ENCODE measurements around the gene VGF. TPM values are rescaled to one million over a fixed set of nuclear protein-coding genes. Genes with fewer than 3 reads are reported as not detected.

VGF gene
- total and polyA plus RNA-seq, 2 donors (not counting 3 experiments of a cell fraction or from before 2014, with no cell fraction given) = 0.03 TPM; not detected in 1

GRCh38 chr7:101114492-101114891 lies 50.9 kb downstream of the VGF start:
- ChIA-PET POLR2A (interaction anchor here (4.6 to 8.8 kb wide), 2 partner anchors 8 to 14 kb away, joined by 49 to 132 read pairs; partner anchors contain the start of gene SERPINE1), CTCF (interaction anchor here (1.2 to 3.7 kb wide), 2 partner anchors 8 to 20 kb away, joined by 3 to 25 read pairs; no protein-coding TSS in a partner anchor)
- Histone ChIP-seq H3K27ac (ENCODE audit: insufficient read depth, low read depth, low read length) (peak overlapping the region; percentile 65), H2AFZ (ENCODE audit: low read depth, low read length) (no peak overlapping the region), H4K20me1 (replicated peaks; ENCODE audit: control insufficient read depth, extremely low read depth, insufficient read depth, low read length) (no peaks in the 10 kb centered on the region), H3K9ac (replicated peaks; ENCODE audit: extremely low read depth, insufficient read depth, low read length) (no peak overlapping the region), H3K79me2 (ENCODE audit: control insufficient read depth, insufficient read depth, low read length) (peaks cover 8% of the 10 kb centered on the region), H3K4me2 (ENCODE audit: insufficient read depth, low read length) (no peak overlapping the region), H3K9me3 (replicated peaks; ENCODE audit: control insufficient read depth, insufficient read depth, low read length) (no peaks in the 10 kb centered on the region), H3K36me3 (ENCODE audit: control insufficient read depth in 2 of 2, extremely low read depth in 1 of 2, insufficient read depth in 2 of 2, low read length in 2 of 2) (no peaks in the 10 kb centered on the region), H3K4me1 (ENCODE audit: control insufficient read depth, extremely low read depth, insufficient read depth, low read length) (peaks cover 57% of the 10 kb centered on the region), H3K9me1 (replicated peaks; ENCODE audit: control insufficient read depth, extremely low read depth, insufficient read depth, low read length) (no peaks in the 10 kb centered on the region), H3K27me3 (ENCODE audit: control insufficient read depth in 2 of 2, insufficient read depth in 2 of 2, low read length in 2 of 2) (no peaks in the 10 kb centered on the region), H3K4me3 (replicated peaks in 1 of 3; ENCODE audit: insufficient read depth in 1 of 3, low read depth in 1 of 3, low read length in 3 of 3) (no peak overlapping the region)
- intact Hi-C loops (cut with micrococcal nuclease) (no loop called here), dilution Hi-C loops (cut with MboI; ENCODE audit: extremely low pct_ligation_motif_present, low sequenced_read_pairs) (no loop called here)
- no peak for TF ChIP-seq MAX (IDR thresholded peaks at IDR 0.05; ENCODE audit: insufficient read depth, insufficient read length)
- BruUV-seq (replicated peaks) = no TSS peak
- FAIRE-seq = no peak
- no peak for DNase-seq (ENCODE audit: low read depth, low spot score)

DNA sequence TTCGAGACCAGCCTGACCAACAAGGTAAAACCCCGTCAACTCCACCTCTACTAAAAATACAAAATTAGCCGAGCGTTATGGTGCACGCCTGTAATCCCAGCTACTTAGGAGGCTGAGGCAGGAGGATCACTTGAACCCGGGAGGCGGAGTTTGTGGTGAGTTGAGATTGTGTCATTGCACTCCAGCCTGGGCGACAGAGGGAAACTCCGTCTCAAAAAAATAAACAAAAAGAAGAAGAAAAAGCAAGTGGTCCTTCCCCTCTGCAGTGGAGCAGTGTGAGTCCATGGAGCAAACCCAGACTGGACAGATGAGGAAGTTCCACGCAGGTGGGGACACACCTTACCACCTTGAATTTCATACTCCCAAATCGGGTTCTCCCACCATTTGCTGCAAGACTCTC lies 51.5 kb downstream of the VGF start:
- Histone ChIP-seq H2AFZ (ENCODE audit: low read depth, low read length) (no peak overlapping the region), H3K4me3 (replicated peaks in 1 of 3; ENCODE audit: insufficient read depth in 1 of 3, low read depth in 1 of 3, low read length in 3 of 3) (no peak overlapping the region), H3K27me3 (ENCODE audit: control insufficient read depth in 2 of 2, insufficient read depth in 2 of 2, low read length in 2 of 2) (no peaks in the 10 kb centered on the region), H4K20me1 (replicated peaks; ENCODE audit: control insufficient read depth, extremely low read depth, insufficient read depth, low read length) (no peaks in the 10 kb centered on the region), H3K4me1 (ENCODE audit: control insufficient read depth, extremely low read depth, insufficient read depth, low read length) (peaks cover 63% of the 10 kb centered on the region), H3K79me2 (ENCODE audit: control insufficient read depth, insufficient read depth, low read length) (peaks cover 11% of the 10 kb centered on the region), H3K9me1 (replicated peaks; ENCODE audit: control insufficient read depth, extremely low read depth, insufficient read depth, low read length) (no peaks in the 10 kb centered on the region), H3K27ac (ENCODE audit: insufficient read depth, low read depth, low read length) (peak overlapping the region; percentile 65), H3K9ac (replicated peaks; ENCODE audit: extremely low read depth, insufficient read depth, low read length) (no peak overlapping the region), H3K9me3 (replicated peaks; ENCODE audit: control insufficient read depth, insufficient read depth, low read length) (no peaks in the 10 kb centered on the region), H3K36me3 (ENCODE audit: control insufficient read depth in 2 of 2, extremely low read depth in 1 of 2, insufficient read depth in 2 of 2, low read length in 2 of 2) (no peaks in the 10 kb centered on the region), H3K4me2 (ENCODE audit: insufficient read depth, low read length) (no peak overlapping the region)
- BruUV-seq (replicated peaks) = no TSS peak
- TF ChIP-seq MAX (IDR thresholded peaks at IDR 0.05; ENCODE audit: insufficient read depth, insufficient read length) (no peak), POLR2AphosphoS5 (IDR thresholded peaks at IDR 0.05; ENCODE audit: insufficient read depth, low read depth, low read length) (no peak), GATA2 (IDR thresholded peaks at IDR 0.05; ENCODE audit: insufficient read depth, insufficient read length, low read depth, low read length) (no peak), EZH2 (IDR thresholded peaks at IDR 0.05; ENCODE audit: borderline replicate concordance, low read depth, low read length, severe bottlenecking) (no peak), POLR2A (IDR thresholded peaks at IDR 0.05; ENCODE audit: low read depth, low read length) (no peak), JUN (IDR thresholded peaks at IDR 0.05; ENCODE audit: borderline replicate concordance, insufficient read depth, insufficient read length, low read depth) (no peak), MYC (IDR thresholded peaks at IDR 0.05; ENCODE audit: low read depth, low read length) (no peak), CTCF (IDR thresholded peaks at IDR 0.05; ENCODE audit: extremely low read depth in 1 of 2, insufficient read depth in 1 of 2, low read depth in 1 of 2, low read length in 2 of 2) (no peak), FOS (IDR thresholded peaks at IDR 0.05; ENCODE audit: borderline replicate concordance, insufficient read depth, low read length) (no peak)
- FAIRE-seq = no peak
- CTCF ChIA-PET = interaction anchor here (1.0 to 3.7 kb wide), 4 partner anchors 9 to 19 kb away, joined by 3 to 25 read pairs (median 14); partner anchors contain the start of gene SERPINE1
- DNase-seq (ENCODE audit: low read depth, low spot score) = no peak
- intact Hi-C loops (cut with micrococcal nuclease) (no loop called here), dilution Hi-C loops (cut with MboI; ENCODE audit: extremely low pct_ligation_motif_present, low sequenced_read_pairs) (no loop called here)
- POLR2A ChIA-PET = interaction anchor here (4.6 to 8.8 kb wide), 2 partner anchors 9 to 14 kb away, joined by 49 to 132 read pairs; partner anchors contain the start of gene SERPINE1

All from endothelial cell of umbilical vein (primary cell).